NCI-H510A (cell line): ENCODE data around the gene SLC24A1.
"Not testable (repeated sequence)": the region's sequence is repeated elsewhere in the genome, so short reads cannot be mapped to it uniquely, and the experiment has no call there.

Experiments used
- DNase-seq: peaks from one replicate; lab custom pipeline; 2025; lab: John Stamatoyannopoulos, UW

Gene SLC24A1

GRCh38 chr15:65621638-65622037 lies at the start of gene SLC24A1:
SLC24A1 (plus strand) TSS chr15:65621938; CDS start chr15:65624081, 2,143 bp downstream.
- no peak for DNase-seq

- no peak for DNase-seq
Measured at GRCh38 chr15:65571971-65572370, 49.8 kb upstream of the SLC24A1 start.

GRCh38 chr15:65576664-65577063 lies 45.1 kb upstream of the SLC24A1 start:
- DNase-seq: no peak

GRCh38 chr15:65577129-65577996 lies 44.4 kb upstream of the SLC24A1 start:
- DNase-seq: no peak

- no peak for DNase-seq
Measured at GRCh38 chr15:65578904-65579728, 42.6 kb upstream of the SLC24A1 start.

- DNase-seq: no peak
Measured at GRCh38 chr15:65579762-65580161, 42.0 kb upstream of the SLC24A1 start.

GRCh38 chr15:65580287-65580686 lies 41.5 kb upstream of the SLC24A1 start:
- no peak for DNase-seq

GRCh38 chr15:65583701-65584100 lies 38.0 kb upstream of the SLC24A1 start:
- DNase-seq: no peak

GRCh38 chr15:65584241-65584640 lies 37.5 kb upstream of the SLC24A1 start:
- DNase-seq: no peak

GRCh38 chr15:65587094-65587493 lies 34.6 kb upstream of the SLC24A1 start:
- DNase-seq: no peak

- DNase-seq: no peak
Measured at GRCh38 chr15:65595960-65596359, 25.8 kb upstream of the SLC24A1 start.

- DNase-seq: no peak
Measured at GRCh38 chr15:65598468-65598867, 23.3 kb upstream of the SLC24A1 start.

GRCh38 chr15:65599677-65600076 lies 22.1 kb upstream of the SLC24A1 start:
- no peak for DNase-seq

- no peak for DNase-seq
Measured at GRCh38 chr15:65603134-65603533, 18.6 kb upstream of the SLC24A1 start.

GRCh38 chr15:65603559-65603958 lies 18.2 kb upstream of the SLC24A1 start:
- DNase-seq: no peak

- DNase-seq: peak; percentile 89
Measured at GRCh38 chr15:65610871-65611718, 10.6 kb upstream of the SLC24A1 start, which contains the start of gene INTS14. INTS14 (minus strand) TSS chr15:65611131; CDS start chr15:65607380, 3,751 bp downstream.

- DNase-seq: no peak
Measured at GRCh38 chr15:65611888-65612615, 9.7 kb upstream of the SLC24A1 start.

GRCh38 chr15:65612616-65612946 lies 9.2 kb upstream of the SLC24A1 start:
- no peak for DNase-seq

- no peak for DNase-seq
Measured at GRCh38 chr15:65612949-65613744, 8.6 kb upstream of the SLC24A1 start.

GRCh38 chr15:65615887-65616286 lies 5.9 kb upstream of the SLC24A1 start:
- DNase-seq: not testable (repeated sequence)
